K562 (cell line): Measurements from ENCODE around the gene HNRNPH1. TPM values are rescaled to one million over a fixed set of nuclear protein-coding genes. Genes with fewer than 3 reads are reported as not detected.

ENCODE experiments used
- CEBPB ChIP-seq: fragments of 450-650 bp; IDR thresholded peaks from 2 replicates; pipeline ENCODE4 v1.6.1; 2016; ENCODE audit warnings: missing genetic modification characterization, missing compliant biosample characterization
- CREB1 ChIP-seq, 2 experiments: sonication (generic) in 1 of 2; formaldehyde crosslinking in 1 of 2; IDR thresholded peaks; 2 replicates each; pipeline versions ENCODE4 v1.6.1 to v1.8.0; 2012 to 2022; ENCODE audit warnings: inconsistent platforms in 1 of 2, mild to moderate bottlenecking in 1 of 2, missing genetic modification reagents in 1 of 2, moderate library complexity in 1 of 2
- FOXM1 ChIP-seq, 2 experiments: fragments of 450-650 bp in 1 of 2; sonication (generic) in 1 of 2; formaldehyde crosslinking in 1 of 2; IDR thresholded peaks; 2 replicates each; pipeline versions ENCODE4 v1.6.1 to v1.9.0; 2017 to 2022; ENCODE audit warnings: low read depth in 2 of 2, mild to moderate bottlenecking in 2 of 2, missing genetic modification reagents in 1 of 2, moderate library complexity in 1 of 2
- FOXP1 ChIP-seq: sonication (generic); formaldehyde crosslinking; IDR thresholded peaks from 2 replicates; pipeline ENCODE4 v1.8.0; 2022; ENCODE audit warnings: mild to moderate bottlenecking, missing genetic modification reagents
- GTF2B ChIP-seq: IDR thresholded peaks from 2 replicates; pipeline ENCODE4 v1.6.1; 2011; ENCODE audit not compliant: insufficient read length; ENCODE audit errors: extremely low read depth
- HCFC1 ChIP-seq: IDR thresholded peaks from 2 replicates; pipeline ENCODE4 v1.6.1; 2012; ENCODE audit warnings: low read depth, low read length, improper control_type of control experiment
- MYBL2 ChIP-seq, 2 experiments: fragments of 450-650 bp in 1 of 2; sonication (generic) in 1 of 2; formaldehyde crosslinking in 1 of 2; IDR thresholded peaks; 2 replicates each; pipeline versions ENCODE4 v1.6.1 to v1.8.1; 2017 to 2022; ENCODE audit warnings: borderline replicate concordance in 1 of 2, inconsistent platforms in 1 of 2, low read depth in 1 of 2, mild to moderate bottlenecking in 1 of 2, missing genetic modification reagents in 1 of 2, moderate library complexity in 1 of 2
- PHF20 ChIP-seq: fragments of 450-650 bp; IDR thresholded peaks from 2 replicates; pipeline ENCODE4 v1.6.1; 2018; ENCODE audit not compliant: partially characterized antibody
- SP1 ChIP-seq: sonication (generic); formaldehyde crosslinking; IDR thresholded peaks from 2 replicates; pipeline ENCODE4 v1.8.1; 2022; ENCODE audit warnings: mild to moderate bottlenecking, missing genetic modification reagents
- TCF7 ChIP-seq: sonication (generic); IDR thresholded peaks from 2 replicates; pipeline ENCODE4 v1.6.1; 2016; ENCODE audit warnings: antibody characterized with exemption, borderline replicate concordance
- TFE3 ChIP-seq: fragments of 450-650 bp; formaldehyde crosslinking; IDR thresholded peaks from 2 replicates; pipeline ENCODE4 v1.4.0; 2020; ENCODE audit warnings: mild to moderate bottlenecking, mixed read lengths
- ZNF232 ChIP-seq: sonication (generic); formaldehyde crosslinking; IDR thresholded peaks from 2 replicates; pipeline ENCODE4 v1.8.0; 2022; ENCODE audit warnings: mild to moderate bottlenecking, missing genetic modification reagents
- ZNF277 ChIP-seq: fragments of 250-450 bp; sonication (Bioruptor Pico); IDR thresholded peaks from 2 replicates; pipeline ENCODE4 v1.8.0; 2022; ENCODE audit warnings: inconsistent platforms, mild to moderate bottlenecking, moderate library complexity, borderline replicate concordance
- ZNF311 ChIP-seq: fragments of 250-450 bp; sonication (Bioruptor Pico); IDR thresholded peaks from 2 replicates; pipeline ENCODE4 v1.4.0; 2020; ENCODE audit warnings: mild to moderate bottlenecking, moderate library complexity
- ZNF740 ChIP-seq, 3 experiments: fragments of 200-800 bp in 1 of 3; sonication (Bioruptor generic) in 1 of 3; sonication (generic) in 1 of 3; formaldehyde crosslinking in 1 of 3; IDR thresholded peaks; 2 replicates each; pipeline versions ENCODE4 v1.6.1 to v1.8.0; 2016 to 2022; ENCODE audit warnings: mild to moderate bottlenecking in 2 of 3, missing compliant biosample characterization in 2 of 3, missing genetic modification characterization in 2 of 3, missing genetic modification reagents in 1 of 3
- ZNF79 ChIP-seq: fragments of 250-450 bp; sonication (Bioruptor Pico); IDR thresholded peaks from 2 replicates; pipeline ENCODE4 v1.4.0; 2020; ENCODE audit warnings: low read depth, mild to moderate bottlenecking, moderate library complexity
- polyA plus RNA-seq, 8 experiments: library from polyadenylated mRNA; depleted of rRNA in 4 of 8; stranded (reverse) in 5 of 8; unstranded in 3 of 8; fragments of >200 nt; fragmentation: Nextera tagmentation in 2 of 8; fragmentation: Illumina TruSeq in 1 of 8; extraction: Ambion mirVana in 2 of 8; extraction: Trizol in 1 of 8; gene quantifications; 2 replicates each; pipeline versions ENCODE4 v1.2.1 to v1.2.3, GENCODE V29; 2011 to 2014; ENCODE audit warnings: inconsistent platforms in 1 of 8, missing spikeins in 1 of 8
- total RNA-seq, 7 experiments: library from RNA; depleted of rRNA in 6 of 7; stranded (reverse); fragments of >200 nt in 6 of 7; fragmentation: Illumina TruSeq in 2 of 7; extraction: Trizol in 2 of 7; gene quantifications; 2 replicates each; pipeline versions ENCODE4 v1.2.1 to v1.2.3, GENCODE V29; 2011 to 2021; ENCODE audit warnings: low replicate concordance in 1 of 7
- TF ChIP-seq, protein P1 (sequence below): sonication (generic); formaldehyde crosslinking; IDR thresholded peaks from 2 replicates; pipeline ENCODE4 v1.9.0; 2022; ENCODE audit warnings: mild to moderate bottlenecking, missing genetic modification reagents
- TF ChIP-seq, protein P2 (sequence below): fragments of 450-650 bp; IDR thresholded peaks from 2 replicates; pipeline ENCODE4 v1.6.1; 2014; ENCODE audit warnings: low read depth, mild to moderate bottlenecking, moderate library complexity, borderline replicate concordance

The HNRNPH1 gene
- total and polyA plus RNA-seq, 9 of the 15 experiments (the other 6 are each of a cell fraction or from before 2014, with no cell fraction given): 103 to 656 (median 561) TPM

DNA sequence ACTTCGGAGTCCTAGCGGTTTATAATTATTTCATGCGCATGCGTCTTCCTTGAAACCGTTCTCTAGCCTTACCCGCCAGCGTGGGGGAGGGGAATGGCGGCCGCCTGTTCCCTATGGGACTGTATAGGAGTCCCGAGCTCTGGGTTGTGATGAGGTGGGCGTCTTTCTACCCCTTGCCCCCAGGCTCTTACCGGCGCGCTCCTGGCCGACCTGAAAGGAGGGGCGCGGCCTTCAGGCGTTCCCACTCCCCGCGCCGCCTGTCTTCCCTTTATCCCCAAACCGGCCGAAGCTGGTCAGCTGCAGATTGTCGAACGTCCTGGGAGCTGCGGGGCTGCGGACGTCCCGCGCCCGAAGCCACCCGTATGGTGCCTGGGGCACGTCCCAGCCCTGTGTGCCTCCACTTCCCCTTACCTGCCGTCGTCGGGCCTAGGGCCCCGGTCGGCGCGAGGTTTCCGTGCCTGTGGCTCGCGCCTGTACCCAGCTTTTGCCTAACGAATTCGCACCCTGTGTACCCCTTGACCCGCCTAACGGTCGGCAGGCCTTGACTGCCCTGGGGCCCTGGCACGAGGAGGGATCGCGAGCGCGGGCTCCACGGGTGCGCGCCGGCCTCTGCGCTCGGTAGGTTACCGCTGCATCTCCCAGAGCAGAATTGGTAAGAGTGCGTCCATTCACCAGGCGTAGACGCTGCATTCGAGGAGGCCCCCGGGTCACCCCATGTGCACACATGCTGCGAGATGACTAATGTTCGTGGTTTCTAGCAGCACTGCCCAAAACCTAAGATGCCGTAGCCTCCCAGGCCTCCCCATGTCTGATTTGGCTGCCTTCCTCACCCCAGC lies 653 bp upstream of the HNRNPH1 start (continued):
- TF ChIP-seq GTF2B: no peak
- TF ChIP-seq TFE3: no peak
- peak; percentile 93 for TF ChIP-seq FOXP1 (CRISPR knock-in tag)
- no peak; the same call in none of the 2 replicates for TF ChIP-seq ZNF740 (CRISPR knock-in tag; IDR thresholded peaks at IDR 0.05)
- peak in 1 of 2 experiments; percentile 78; a peak in 1 of 4 replicates for TF ChIP-seq ZNF740 (tag; IDR thresholded peaks at IDR 0.05)
- TF ChIP-seq PHF20: peak; percentile 75
- TF ChIP-seq ZNF277: no peak
- no peak for TF ChIP-seq CREB1 (IDR thresholded peaks at IDR 0.05)
- TF ChIP-seq CREB1 (CRISPR knock-in tag; IDR thresholded peaks at IDR 0.05): peak; percentile 37; the same call in 1 of the 2 replicates
- peak; percentile 39; the same call in 1 of the 2 replicates for TF ChIP-seq HCFC1
- no peak for TF ChIP-seq FOXM1 (IDR thresholded peaks at IDR 0.05; ENCODE audit: low read depth)
- no peak for TF ChIP-seq FOXM1 (CRISPR knock-in tag; IDR thresholded peaks at IDR 0.05; ENCODE audit: low read depth)
- 0 out of 2 replicates have a peak, but pooled peaks have one; percentile 51 for TF ChIP-seq ZNF311 (CRISPR knock-in tag)
- TF ChIP-seq, protein P1, sequence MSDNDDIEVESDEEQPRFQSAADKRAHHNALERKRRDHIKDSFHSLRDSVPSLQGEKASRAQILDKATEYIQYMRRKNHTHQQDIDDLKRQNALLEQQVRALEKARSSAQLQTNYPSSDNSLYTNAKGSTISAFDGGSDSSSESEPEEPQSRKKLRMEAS (CRISPR knock-in tag): peak; percentile 90
- TF ChIP-seq CEBPB (tag): peak; percentile 69; the same call in 1 of the 2 replicates
- TF ChIP-seq, protein P2, sequence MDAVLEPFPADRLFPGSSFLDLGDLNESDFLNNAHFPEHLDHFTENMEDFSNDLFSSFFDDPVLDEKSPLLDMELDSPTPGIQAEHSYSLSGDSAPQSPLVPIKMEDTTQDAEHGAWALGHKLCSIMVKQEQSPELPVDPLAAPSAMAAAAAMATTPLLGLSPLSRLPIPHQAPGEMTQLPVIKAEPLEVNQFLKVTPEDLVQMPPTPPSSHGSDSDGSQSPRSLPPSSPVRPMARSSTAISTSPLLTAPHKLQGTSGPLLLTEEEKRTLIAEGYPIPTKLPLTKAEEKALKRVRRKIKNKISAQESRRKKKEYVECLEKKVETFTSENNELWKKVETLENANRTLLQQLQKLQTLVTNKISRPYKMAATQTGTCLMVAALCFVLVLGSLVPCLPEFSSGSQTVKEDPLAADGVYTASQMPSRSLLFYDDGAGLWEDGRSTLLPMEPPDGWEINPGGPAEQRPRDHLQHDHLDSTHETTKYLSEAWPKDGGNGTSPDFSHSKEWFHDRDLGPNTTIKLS: no peak
- no peak for TF ChIP-seq SP1 (CRISPR knock-in tag)
- TF ChIP-seq TCF7: peak; percentile 31; the same call in 1 of the 2 replicates
- TF ChIP-seq ZNF232: peak; percentile 77; the same call in 1 of the 2 replicates
- 0 out of 2 replicates have a peak, but pooled peaks have one; percentile 10 for TF ChIP-seq ZNF79 (CRISPR knock-in tag)
- peak; percentile 90 for TF ChIP-seq MYBL2 (IDR thresholded peaks at IDR 0.05; ENCODE audit: low read depth)
- no peak for TF ChIP-seq MYBL2 (CRISPR knock-in tag; IDR thresholded peaks at IDR 0.05; ENCODE audit: borderline replicate concordance)
